H1 (cell line): ENCODE measurements around the gene PSMG2. TPM values are rescaled to one million over a fixed set of nuclear protein-coding genes. Genes with fewer than 3 reads are reported as not detected.

Experiments
- CTCF ChIA-PET: fragments of 300-600 bp; sonication (Branson Sonifier 250); formaldehyde crosslinking; loops from one replicate; lab custom pipeline; 2021; ENCODE audit not compliant: partially characterized antibody; lab: Charles Lee
- POLR2A ChIA-PET: fragments of 300-600 bp; sonication (Branson Sonifier 250); formaldehyde crosslinking; loops from one replicate; lab custom pipeline; 2021; ENCODE audit warnings: inconsistent platforms; ENCODE audit not compliant: partially characterized antibody; lab: Charles Lee
- DNase-seq, 2 experiments: peaks; one replicate each; pipeline versions ENCODE4 v3.0.0 to v3.0.0-alpha.2; 2010 to 2022; ENCODE audit warnings: low spot score in 2 of 2, low read depth in 1 of 2, mixed read lengths in 1 of 2
- FAIRE-seq: peaks from 2 replicates; lab custom pipeline; 2011; peaks lifted over from hg19 to GRCh38; lab: Jason Lieb, UNC
- H2AFZ ChIP-seq: 2 replicates; pipeline ENCODE4 v1.8.1; 2012; ENCODE audit warnings: low read length, inconsistent platforms
- H2AK5ac ChIP-seq: 2 replicates; pipeline ENCODE4 v1.6.1; 2013; ENCODE audit warnings: low read depth, low read length
- H2BK120ac ChIP-seq: replicated peaks from 2 replicates; pipeline ENCODE3; 2013; ENCODE audit warnings: low read depth, low read length, inconsistent platforms
- H2BK12ac ChIP-seq: 2 replicates; pipeline ENCODE4 v1.6.1; 2013; ENCODE audit warnings: low read depth, low read length
- H2BK15ac ChIP-seq: 2 replicates; pipeline ENCODE4 v1.6.1; 2013; ENCODE audit warnings: low read length
- H2BK20ac ChIP-seq: 2 replicates; pipeline ENCODE4 v1.6.1; 2013; ENCODE audit warnings: low read length
- H2BK5ac ChIP-seq: 2 replicates; pipeline ENCODE4 v1.6.1; 2013; ENCODE audit warnings: low read depth, low read length
- H3K14ac ChIP-seq: 2 replicates; pipeline ENCODE4 v1.6.1; 2013; ENCODE audit warnings: inconsistent platforms; ENCODE audit not compliant: insufficient read length
- H3K18ac ChIP-seq: 2 replicates; pipeline ENCODE4 v1.6.1; 2013; ENCODE audit warnings: low read length; ENCODE audit errors: extremely low read depth
- H3K23ac ChIP-seq: 2 replicates; pipeline ENCODE4 v1.6.1; 2013; ENCODE audit warnings: inconsistent platforms; ENCODE audit not compliant: insufficient read length
- H3K23me2 ChIP-seq: 2 replicates; pipeline ENCODE4 v1.6.1; 2013; ENCODE audit warnings: low read depth, low read length
- H3K27ac ChIP-seq: 2 replicates; pipeline ENCODE4 v1.6.1; 2011; ENCODE audit warnings: low read depth, low read length, inconsistent platforms
- H3K27me3 ChIP-seq, 4 experiments: replicated peaks in 1 of 4; 1 replicate in 1 of 4; 2 replicates in 3 of 4; pipeline versions ENCODE4 v1.6.1 to v1.8.1; 2011 to 2013; ENCODE audit warnings: low read length in 3 of 4, mild to moderate bottlenecking in 3 of 4, inconsistent platforms in 2 of 4, mixed read lengths in 2 of 4, moderate library complexity in 1 of 4; ENCODE audit not compliant: control insufficient read depth in 3 of 4, insufficient read depth in 3 of 4; ENCODE audit errors: extremely low read depth in 1 of 4
- H3K36me3 ChIP-seq, 4 experiments: 2 replicates each; pipeline versions ENCODE4 v1.6.1 to v1.8.1; 2011 to 2013; ENCODE audit warnings: mild to moderate bottlenecking in 4 of 4, low read length in 3 of 4, moderate library complexity in 2 of 4, control low read depth in 1 of 4, inconsistent platforms in 1 of 4; ENCODE audit not compliant: insufficient read depth in 4 of 4, control insufficient read depth in 2 of 4
- H3K4ac ChIP-seq: replicated peaks from 2 replicates; pipeline ENCODE3; 2013; ENCODE audit warnings: low read length, low read depth, mixed read lengths, inconsistent platforms; ENCODE audit not compliant: insufficient read length
- H3K4me1 ChIP-seq, 4 experiments: replicated peaks in 1 of 4; 1 replicate in 1 of 4; 2 replicates in 3 of 4; pipeline versions ENCODE4 v1.6.1 to v1.8.1; 2011 to 2013; ENCODE audit warnings: low read length in 3 of 4, inconsistent platforms in 2 of 4, mixed read lengths in 1 of 4; ENCODE audit not compliant: insufficient read depth in 4 of 4, control insufficient read depth in 3 of 4
- H3K4me2 ChIP-seq, 2 experiments: 2 replicates each; pipeline versions ENCODE4 v1.6.1 to v1.8.1; 2011 to 2013; ENCODE audit warnings: low read depth in 2 of 2, low read length in 2 of 2, control low read depth in 1 of 2, inconsistent platforms in 1 of 2, mild to moderate bottlenecking in 1 of 2; ENCODE audit not compliant: insufficient read depth in 1 of 2
- H3K4me3 ChIP-seq, 4 experiments: fragments of 200-600, 300-600 bp in 1 of 4; sonication (generic), shearing (Covaris generic), sonication (Bioruptor Twin) in 1 of 4; 2 replicates each; pipeline versions ENCODE4 v1.5.1 to v1.8.1; 2011 to 2016; ENCODE audit warnings: low read length in 4 of 4, low read depth in 3 of 4, control low read depth in 2 of 4, inconsistent platforms in 2 of 4, mild to moderate bottlenecking in 2 of 4, mixed read lengths in 1 of 4, moderate library complexity in 1 of 4; ENCODE audit not compliant: insufficient read depth in 2 of 4; ENCODE audit errors: extremely low read depth in 1 of 4
- H3K56ac ChIP-seq: replicated peaks from 2 replicates; pipeline ENCODE3; 2013; ENCODE audit warnings: low read depth, mild to moderate bottlenecking, mixed read lengths, low read length, inconsistent platforms; ENCODE audit not compliant: insufficient read length
- H3K79me1 ChIP-seq: 2 replicates; pipeline ENCODE4 v1.6.1; 2013; ENCODE audit warnings: low read depth, low read length, control low read depth
- H3K79me2 ChIP-seq, 2 experiments: 2 replicates each; pipeline versions ENCODE4 v1.6.1 to v1.8.1; 2012 to 2013; ENCODE audit warnings: low read length in 2 of 2, mild to moderate bottlenecking in 2 of 2, inconsistent platforms in 1 of 2; ENCODE audit not compliant: insufficient read depth in 2 of 2, control insufficient read depth in 1 of 2
- H3K9ac ChIP-seq, 4 experiments: replicated peaks in 1 of 4; 1 replicate in 1 of 4; 2 replicates in 3 of 4; pipeline versions ENCODE4 v1.6.1 to v1.8.1; 2011 to 2013; ENCODE audit warnings: low read depth in 3 of 4, low read length in 3 of 4, control low read depth in 2 of 4, mild to moderate bottlenecking in 2 of 4, moderate library complexity in 2 of 4, inconsistent platforms in 1 of 4; ENCODE audit errors: extremely low read depth in 1 of 4
- H3K9me3 ChIP-seq, 2 experiments: 2 replicates each; pipeline versions ENCODE4 v1.6.1 to v1.8.1; 2012 to 2013; ENCODE audit warnings: mild to moderate bottlenecking in 2 of 2, moderate library complexity in 2 of 2, control low read depth in 1 of 2, inconsistent platforms in 1 of 2, low read depth in 1 of 2, low read length in 1 of 2, mixed read lengths in 1 of 2; ENCODE audit not compliant: insufficient read depth in 2 of 2
- H4K20me1 ChIP-seq, 2 experiments: replicated peaks in 1 of 2; 2 replicates each; pipeline versions ENCODE3 to v1.8.1; 2011 to 2013; ENCODE audit warnings: inconsistent platforms in 2 of 2, low read length in 2 of 2, mild to moderate bottlenecking in 1 of 2; ENCODE audit not compliant: insufficient read depth in 2 of 2, control insufficient read depth in 1 of 2
- H4K5ac ChIP-seq: 2 replicates; pipeline ENCODE4 v1.6.1; 2013; ENCODE audit warnings: low read length, low read depth, mixed read lengths, inconsistent platforms; ENCODE audit not compliant: insufficient read length
- H4K8ac ChIP-seq: 2 replicates; pipeline ENCODE4 v1.8.0; 2013; ENCODE audit warnings: mild to moderate bottlenecking, moderate library complexity, low read length, inconsistent platforms; ENCODE audit not compliant: insufficient read depth; ENCODE audit errors: extremely low read depth
- H4K91ac ChIP-seq: replicated peaks from 2 replicates; pipeline ENCODE3; 2013; ENCODE audit warnings: low read length, mixed read lengths, inconsistent platforms; ENCODE audit not compliant: insufficient read length
- MAFK ChIP-seq: IDR thresholded peaks from 2 replicates; pipeline ENCODE4 v1.6.1; 2012; ENCODE audit warnings: low read depth, mild to moderate bottlenecking, improper control_type of control experiment, low read length
- RAD21 ChIP-seq, 2 experiments: IDR thresholded peaks in 1 of 2; conservative IDR thresholded peaks in 1 of 2; 2 replicates each; pipeline ENCODE4 v1.6.1; 2011; ENCODE audit warnings: low read depth in 2 of 2, low read length in 2 of 2, improper control_type of control experiment in 1 of 2, inconsistent platforms in 1 of 2, mild to moderate bottlenecking in 1 of 2, moderate library complexity in 1 of 2
- RNF2 ChIP-seq: fragments of 200-900, 300-1000 bp; sonication (generic); IDR thresholded peaks from 2 replicates; pipeline ENCODE4 v1.7.1; 2016; ENCODE audit warnings: borderline replicate concordance, low read depth, mild to moderate bottlenecking, antibody characterized with exemption, low read length; ENCODE audit not compliant: poor library complexity, severe bottlenecking; ENCODE audit errors: missing control alignments
- WGBS, 2 experiments: shearing (Covaris generic) in 1 of 2; methylation state at CpG; one replicate each; pipeline versions ENCODE4 v1.1.6 to v1.1.7; 2013 to 2015; ENCODE audit warnings: low lambda C conversion rate in 2 of 2, mixed read lengths in 2 of 2, inconsistent platforms in 1 of 2, low coverage in 1 of 2, missing lambda C conversion rate in 1 of 2; ENCODE audit not compliant: insufficient replicate concordance in 2 of 2, insufficient coverage in 1 of 2, insufficient read length in 1 of 2; ENCODE audit errors: extremely low coverage in 1 of 2, missing lambda C conversion rate in 1 of 2; 5-methylcytosine and 5-hydroxymethylcytosine counted together
- polyA plus RNA-seq, 7 experiments: library from polyadenylated mRNA; depleted of rRNA in 3 of 7; stranded (reverse) in 5 of 7; unstranded in 2 of 7; fragments of >200 nt in 5 of 7; fragments of 200-250 nt in 2 of 7; gene quantifications; 1 replicate in 5 of 7; 2 replicates in 1 of 7; 4 replicates in 1 of 7; pipeline versions ENCODE4 v1.2.1 to v1.2.3, GENCODE V29; 2011 to 2013; ENCODE audit warnings: missing spikeins in 2 of 7, mixed read lengths in 2 of 7
- total RNA-seq: library from RNA; stranded (reverse); fragmentation: NEBNext Ultra II Directional; extraction: Animal tissue kit (Norgen Biotek cat#: 25700); gene quantifications from 2 replicates; pipeline ENCODE4 v1.2.1, GENCODE V29; 2021

Gene PSMG2
- total and polyA plus RNA-seq, 2 of the 8 experiments (the other 6 are each of a cell fraction or from before 2014, with no cell fraction given), result 52.9 to 79.3 TPM

GRCh38 chr18:12765126-12765525 lies 62.3 kb downstream of the PSMG2 start:
- Histone ChIP-seq H4K8ac (no peak overlapping the region), H2AFZ (no peak overlapping the region), H3K4me1 (peaks cover 0 to 6% (median 4%) of the 10 kb centered on the region in 4 experiments; a peak in 4 of 7 replicates), H2BK20ac (no peak overlapping the region), H2BK120ac (no peak overlapping the region), H3K23me2 (no peaks in the 10 kb centered on the region), H3K9ac (no peak overlapping the region), H3K79me2 (no peaks in the 10 kb centered on the region), H2BK15ac (no peak overlapping the region), H4K20me1 (no peaks in the 10 kb centered on the region), H2BK5ac (no peak overlapping the region), H2BK12ac (no peak overlapping the region), H3K36me3 (no peaks in the 10 kb centered on the region), H3K9me3 (no peaks in the 10 kb centered on the region), H3K4me2 (no peak overlapping the region), H3K79me1 (no peaks in the 10 kb centered on the region), H3K23ac (no peak overlapping the region), H3K4me3 (no peak overlapping the region), H3K27ac (no peak overlapping the region), H2AK5ac (no peak overlapping the region), H3K14ac (no peak overlapping the region), H3K27me3 (no peaks in the 10 kb centered on the region), H3K4ac (no peak overlapping the region), H4K91ac (no peak overlapping the region), H3K56ac (no peak overlapping the region), H4K5ac (no peak overlapping the region), H3K18ac (no peak overlapping the region)
- WGBS, 2 experiments, result 77% methylated on average over 8 of the region's 8 CpGs; no CpG with 5 or more reads in 1 of the 2 experiments
- FAIRE-seq (no peak), DNase-seq (no peak)
- ChIA-PET CTCF (no interaction called here), POLR2A (interaction anchor here (0.6 to 2.5 kb wide), 2 partner anchors 12 to 30 kb away, joined by 3 to 14 read pairs; no protein-coding TSS in a partner anchor)
- TF ChIP-seq RNF2, result no peak
- no peak for TF ChIP-seq MAFK
- peak; percentile 7 to 11; a peak in 1 of 4 replicates for TF ChIP-seq RAD21 (IDR thresholded peaks at IDR 0.05 in 1 of 2, conservative IDR thresholded peaks at IDR 0.05 in 1 of 2; ENCODE audit: low read depth in 2 of 2, low read length in 2 of 2)
